Esophagus squamous epithelium (tissue), 5 donors: ENCODE data around the gene ADTRP. TPM values are rescaled to one million over a fixed set of nuclear protein-coding genes. Genes with fewer than 3 reads are reported as not detected.

Experiments
- DNase-seq: peaks from one replicate; lab custom pipeline; 2025; lab: John Stamatoyannopoulos, UW
- H3K27ac ChIP-seq, 4 donors: fragments of 200-600 bp; sonication (generic); one replicate each; pipeline ENCODE4 v1.5.1; 2016 to 2019; ENCODE audit warnings: mild to moderate bottlenecking in 1 of 4
- H3K27me3 ChIP-seq, 4 donors: fragments of 200-600 bp; sonication (generic); 1 replicate in 3 of 4; 2 replicates in 1 of 4; pipeline versions ENCODE4 v1.5.1 to v1.6.0; 2017 to 2021; ENCODE audit warnings: antibody characterized with exemption in 1 of 4
- H3K36me3 ChIP-seq, 3 donors: fragments of 200-600 bp; sonication (generic); one replicate each; pipeline ENCODE4 v1.5.1; 2016 to 2019
- H3K4me1 ChIP-seq, 3 donors: fragments of 200-600 bp; sonication (generic); one replicate each; pipeline ENCODE4 v1.5.1; 2017 to 2019
- H3K4me3 ChIP-seq, 4 donors: fragments of 200-600 bp; sonication (generic); 1 replicate in 3 of 4; 2 replicates in 1 of 4; pipeline ENCODE4 v1.5.1; 2016 to 2019; ENCODE audit warnings: mild to moderate bottlenecking in 2 of 4, moderate library complexity in 1 of 4
- H3K9me3 ChIP-seq, 3 donors: fragments of 200-600 bp; sonication (generic); one replicate each; pipeline ENCODE4 v1.5.1; 2016 to 2019
- CTCF ChIP-seq, 6 experiments: fragments of 450-650 bp in 4 of 6; fragments of 200-600 bp in 2 of 6; sonication (generic) in 2 of 6; IDR thresholded peaks; one replicate each; pipeline ENCODE4 v1.5.1; 2016 to 2019; ENCODE audit warnings: antibody characterized with exemption in 6 of 6, mild to moderate bottlenecking in 4 of 6, moderate library complexity in 4 of 6
- POLR2A ChIP-seq, 4 donors: fragments of 450-650 bp; IDR thresholded peaks; one replicate each; pipeline ENCODE4 v1.6.1; 2017; ENCODE audit warnings: antibody characterized with exemption in 4 of 4, mild to moderate bottlenecking in 4 of 4, moderate library complexity in 3 of 4
- WGBS, 2 donors: methylation state at CpG; one replicate each; pipeline ENCODE4 v1.1.5; 2018; 5-methylcytosine and 5-hydroxymethylcytosine counted together
- intact Hi-C: fragments of 100-400 bp; cut with DNase I; formaldehyde crosslinking; loops from one replicate; pipeline ENCODE4 v1.15.0; 2022
- total RNA-seq, 4 donors: library from RNA; depleted of rRNA; stranded (reverse); fragments of >200 nt; gene quantifications; one replicate each; pipeline ENCODE4 v1.1.0, GENCODE V29; 2016
- donor health status: DM: yes; HTN: yes; CAD: no.

Gene ADTRP
- total RNA-seq, 4 donors from 2014 or later = 0.76 to 2.5 (median 1.6) TPM

- Histone ChIP-seq H3K36me3 (no peaks in the 10 kb centered on the region), H3K4me1 (no peaks in the 10 kb centered on the region), H3K9me3 (no peaks in the 10 kb centered on the region), H3K27ac (no peak overlapping the region), H3K4me3 (no peak overlapping the region), H3K27me3 (no peaks in the 10 kb centered on the region)
- DNase-seq = no peak
- TF ChIP-seq POLR2A (IDR thresholded peaks at IDR 0.05) (no peak), CTCF (IDR thresholded peaks at IDR 0.05) (no peak)
- 66 to 71% methylated on average over 7 to 9 of the region's 9 CpGs for WGBS, 2 donors
- intact Hi-C loops = no loop called here
These were observed 55.6 kb downstream of the ADTRP start for GRCh38 chr6:11722805-11723631.

- Histone ChIP-seq H3K27ac (no peak overlapping the region), H3K9me3 (no peaks in the 10 kb centered on the region), H3K27me3 (no peaks in the 10 kb centered on the region), H3K4me3 (no peak overlapping the region), H3K4me1 (no peaks in the 10 kb centered on the region), H3K36me3 (no peaks in the 10 kb centered on the region)
- 88 to 92% methylated on average over 6 of the region's 6 CpGs for WGBS, 2 donors
- DNase-seq = no peak
- intact Hi-C loops = no loop called here
- no peak for TF ChIP-seq POLR2A (IDR thresholded peaks at IDR 0.05)
- no peak for TF ChIP-seq CTCF (IDR thresholded peaks at IDR 0.05)
These were observed 56.4 kb downstream of the ADTRP start for GRCh38 chr6:11722220-11722619.

- Histone ChIP-seq H3K27ac (no peak overlapping the region), H3K4me1 (no peaks in the 10 kb centered on the region), H3K4me3 (no peak overlapping the region), H3K9me3 (no peaks in the 10 kb centered on the region), H3K27me3 (no peaks in the 10 kb centered on the region), H3K36me3 (no peaks in the 10 kb centered on the region)
- no peak for DNase-seq
- intact Hi-C loops = no loop called here
- TF ChIP-seq POLR2A (IDR thresholded peaks at IDR 0.05) (no peak), CTCF (IDR thresholded peaks at IDR 0.05) (no peak)
These were observed 60.1 kb downstream of the ADTRP start for GRCh38 chr6:11718463-11718862.

DNA sequence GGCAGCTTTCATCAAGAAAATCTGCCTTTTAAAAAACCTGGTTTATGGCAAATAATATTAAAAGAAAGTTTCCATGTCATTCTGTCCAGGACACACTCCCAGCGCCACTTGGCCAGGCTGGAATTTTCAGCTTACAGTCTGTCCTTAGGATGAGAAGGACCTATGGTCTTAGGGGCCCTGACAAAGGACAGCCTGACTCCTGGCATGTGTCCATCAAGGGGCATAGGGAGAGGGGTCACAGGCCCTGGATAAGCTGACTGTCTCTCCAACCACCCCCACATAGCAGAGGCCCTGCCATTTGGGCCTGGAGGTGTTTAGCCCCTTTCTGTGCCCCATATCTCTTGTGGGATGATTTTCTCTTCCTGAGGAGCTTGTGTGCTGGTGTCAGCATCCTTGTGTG lies 60.6 kb downstream of the ADTRP start:
- Histone ChIP-seq H3K27me3 (no peaks in the 10 kb centered on the region), H3K27ac (no peak overlapping the region), H3K4me1 (peaks cover 0 to 2% (median 0%) of the 10 kb centered on the region in 3 donors), H3K9me3 (no peaks in the 10 kb centered on the region), H3K4me3 (no peak overlapping the region), H3K36me3 (no peaks in the 10 kb centered on the region)
- WGBS, 2 donors = 100% methylated on average over 1 of the region's 1 CpG
- no peak for DNase-seq
- intact Hi-C loops = no loop called here
- TF ChIP-seq POLR2A (IDR thresholded peaks at IDR 0.05) (no peak), CTCF (IDR thresholded peaks at IDR 0.05) (no peak)

DNA sequence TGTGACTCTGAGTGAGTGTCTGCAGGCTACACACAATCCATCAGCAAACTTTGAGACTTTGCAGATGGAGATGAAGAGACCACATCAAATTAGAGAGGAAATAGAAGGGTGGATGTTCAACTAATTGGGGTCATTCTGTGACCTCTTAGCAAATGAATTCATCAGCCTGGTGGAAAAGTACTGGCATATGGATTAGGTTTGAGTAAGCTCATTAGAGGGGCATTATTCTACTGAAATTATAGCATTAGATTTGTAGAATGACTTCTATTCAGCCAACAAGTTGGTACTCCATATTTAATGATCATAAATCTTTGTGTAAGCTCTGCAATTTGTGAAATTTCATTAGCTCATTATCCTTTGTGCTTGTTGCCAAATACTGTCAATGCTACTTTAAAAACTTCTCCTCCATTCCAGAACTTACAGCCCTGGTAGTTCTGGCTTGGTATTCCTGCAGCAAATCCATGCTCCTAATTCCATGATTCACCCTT lies 63.8 kb downstream of the ADTRP start:
- Histone ChIP-seq H3K36me3 (no peaks in the 10 kb centered on the region), H3K27me3 (no peaks in the 10 kb centered on the region), H3K27ac (no peak overlapping the region), H3K4me1 (peaks cover 20 to 34% (median 26%) of the 10 kb centered on the region in 3 donors), H3K9me3 (no peaks in the 10 kb centered on the region), H3K4me3 (no peak overlapping the region)
- intact Hi-C loops = no loop called here
- no peak for TF ChIP-seq CTCF (IDR thresholded peaks at IDR 0.05)
- no peak for TF ChIP-seq POLR2A (IDR thresholded peaks at IDR 0.05)
- no peak for DNase-seq
